Fibroblast of lung (primary cell): Measurements from ENCODE around the gene ZNF76. TPM values are rescaled to one million over a fixed set of nuclear protein-coding genes. Genes with fewer than 3 reads are reported as not detected.

ENCODE experiments used
- DNase-seq, 2 donors: peaks; one replicate each; pipeline versions ENCODE4 v3.0.0 to v3.0.0-alpha.2; 2010; ENCODE audit warnings: low read depth in 2 of 2
- H2AFZ ChIP-seq: 2 replicates; pipeline ENCODE4 v1.5.1; 2012; ENCODE audit warnings: low read length, control low read depth, inconsistent platforms
- H3K27ac ChIP-seq: 2 replicates; pipeline ENCODE4 v1.5.1; 2011; ENCODE audit warnings: low read length, control low read depth; ENCODE audit not compliant: insufficient read depth
- H3K27me3 ChIP-seq: 2 replicates; pipeline ENCODE4 v1.5.1; 2011; ENCODE audit warnings: mild to moderate bottlenecking, low read length; ENCODE audit not compliant: control insufficient read depth, insufficient read depth
- H3K36me3 ChIP-seq: 2 replicates; pipeline ENCODE4 v1.5.1; 2011; ENCODE audit warnings: low read length; ENCODE audit not compliant: control insufficient read depth, insufficient read depth
- H3K4me1 ChIP-seq: 2 replicates; pipeline ENCODE4 v1.5.1; 2011; ENCODE audit warnings: low read length; ENCODE audit not compliant: control insufficient read depth, insufficient read depth; ENCODE audit errors: extremely low read depth
- H3K4me2 ChIP-seq: 2 replicates; pipeline ENCODE4 v1.5.1; 2011; ENCODE audit warnings: low read length, control low read depth; ENCODE audit not compliant: insufficient read depth; ENCODE audit errors: extremely low read depth
- H3K4me3 ChIP-seq, 4 experiments: fragments of 200-600 bp in 1 of 4; sonication (generic) in 1 of 4; replicated peaks in 1 of 4; 2 replicates each; pipeline ENCODE4 v1.5.1; 2011 to 2016; ENCODE audit warnings: low read length in 4 of 4, low read depth in 3 of 4, mild to moderate bottlenecking in 3 of 4, control low read depth in 2 of 4, inconsistent platforms in 1 of 4, mixed read lengths in 1 of 4; ENCODE audit not compliant: insufficient read depth in 1 of 4; ENCODE audit errors: control extremely low read depth in 1 of 4
- H3K79me2 ChIP-seq: 2 replicates; pipeline ENCODE4 v1.5.1; 2012; ENCODE audit warnings: mild to moderate bottlenecking, low read length, inconsistent platforms; ENCODE audit not compliant: control insufficient read depth, insufficient read depth
- H3K9ac ChIP-seq: 2 replicates; pipeline ENCODE4 v1.5.1; 2011; ENCODE audit warnings: mild to moderate bottlenecking, low read length, control low read depth; ENCODE audit not compliant: insufficient read depth
- H3K9me3 ChIP-seq: 2 replicates; pipeline ENCODE4 v1.5.1; 2012; ENCODE audit warnings: low read depth, low read length; ENCODE audit not compliant: control insufficient read depth, insufficient read depth
- H4K20me1 ChIP-seq: 2 replicates; pipeline ENCODE4 v1.5.1; 2011; ENCODE audit warnings: low read length; ENCODE audit not compliant: control insufficient read depth, insufficient read depth; ENCODE audit errors: extremely low read depth
- CTCF ChIP-seq, 2 donors: IDR thresholded peaks in 1 of 2; conservative IDR thresholded peaks in 1 of 2; 1 replicate in 1 of 2; 2 replicates in 1 of 2; pipeline ENCODE4 v1.5.1; 2011 to 2012; ENCODE audit warnings: low read length in 2 of 2, control low read depth in 1 of 2, inconsistent platforms in 1 of 2, low read depth in 1 of 2, mild to moderate bottlenecking in 1 of 2
- EZH2 ChIP-seq: IDR thresholded peaks from 2 replicates; pipeline ENCODE4 v1.5.1; 2012; ENCODE audit warnings: low read length, control low read depth, mild to moderate bottlenecking; ENCODE audit errors: missing control alignments
- polyA plus RNA-seq, 2 donors: library from polyadenylated mRNA; depleted of rRNA in 1 of 2; stranded (reverse) in 1 of 2; unstranded in 1 of 2; fragments of >200 nt; gene quantifications; 2 replicates each; pipeline ENCODE4 v1.2.1, GENCODE V29; 2011 to 2012; ENCODE audit warnings: missing spikeins in 1 of 2
- total RNA-seq: library from RNA; depleted of rRNA; stranded (reverse); fragments of >200 nt; gene quantifications from 2 replicates; pipeline ENCODE4 v1.2.1, GENCODE V29; 2014

Gene ZNF76
- total and polyA plus RNA-seq, 2 donors (not counting 1 experiment from before 2014, with no cell fraction given) = 9.6 to 19.5 TPM

DNA sequence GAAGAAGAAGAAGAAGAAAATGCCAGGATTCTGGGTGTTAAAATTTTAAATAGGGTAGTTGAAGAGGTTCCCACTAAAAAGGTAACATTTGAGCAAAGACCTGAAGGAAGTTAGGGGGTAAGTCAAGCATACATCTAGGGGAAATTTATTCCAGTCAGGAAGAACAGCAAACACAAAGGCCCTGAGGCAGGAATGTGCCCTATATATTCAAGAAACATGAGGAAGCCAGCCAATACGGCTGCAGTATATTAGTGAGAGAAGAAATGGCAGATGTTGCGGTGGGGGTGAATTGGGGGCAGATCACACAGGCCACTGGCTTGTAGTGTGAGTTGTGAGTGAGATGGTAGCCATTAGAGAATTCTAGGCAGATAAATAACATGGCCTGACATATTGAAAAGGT is 6.0 kb downstream of the ZNF76 start:
- H3K4me1 ChIP-seq = no peaks in the 10 kb centered on the region
- no peaks in the 10 kb centered on the region for H3K27me3 ChIP-seq
- no peak overlapping the region for H3K9ac ChIP-seq
- H3K27ac ChIP-seq = no peak overlapping the region
- no peak for DNase-seq
- H3K36me3 ChIP-seq = no peaks in the 10 kb centered on the region
- no peak overlapping the region for H3K4me2 ChIP-seq
- no peaks in the 10 kb centered on the region for H4K20me1 ChIP-seq
- no peak overlapping the region for H2AFZ ChIP-seq
- no peaks in the 10 kb centered on the region for H3K9me3 ChIP-seq
- H3K4me3 ChIP-seq = no peak overlapping the region
- TF ChIP-seq CTCF (conservative IDR thresholded peaks at IDR 0.05 in 1 of 2, IDR thresholded peaks at IDR 0.05 in 1 of 2; ENCODE audit: low read depth in 1 of 2, low read length in 2 of 2) = no peak
- no peak for TF ChIP-seq EZH2
- no peaks in the 10 kb centered on the region for H3K79me2 ChIP-seq

- Histone ChIP-seq H3K27me3 (no peaks in the 10 kb centered on the region), H3K4me2 (no peak overlapping the region), H4K20me1 (no peaks in the 10 kb centered on the region), H3K79me2 (no peaks in the 10 kb centered on the region), H3K27ac (no peak overlapping the region), H2AFZ (no peak overlapping the region), H3K9ac (no peak overlapping the region), H3K9me3 (no peaks in the 10 kb centered on the region), H3K4me3 (no peak overlapping the region), H3K4me1 (no peaks in the 10 kb centered on the region), H3K36me3 (no peaks in the 10 kb centered on the region)
- no peak for DNase-seq
- TF ChIP-seq CTCF (conservative IDR thresholded peaks at IDR 0.05 in 1 of 2, IDR thresholded peaks at IDR 0.05 in 1 of 2; ENCODE audit: low read depth in 1 of 2, low read length in 2 of 2) = no peak
Measured at GRCh38 chr6:35267446-35267845, 7.9 kb downstream of the ZNF76 start.

DNA sequence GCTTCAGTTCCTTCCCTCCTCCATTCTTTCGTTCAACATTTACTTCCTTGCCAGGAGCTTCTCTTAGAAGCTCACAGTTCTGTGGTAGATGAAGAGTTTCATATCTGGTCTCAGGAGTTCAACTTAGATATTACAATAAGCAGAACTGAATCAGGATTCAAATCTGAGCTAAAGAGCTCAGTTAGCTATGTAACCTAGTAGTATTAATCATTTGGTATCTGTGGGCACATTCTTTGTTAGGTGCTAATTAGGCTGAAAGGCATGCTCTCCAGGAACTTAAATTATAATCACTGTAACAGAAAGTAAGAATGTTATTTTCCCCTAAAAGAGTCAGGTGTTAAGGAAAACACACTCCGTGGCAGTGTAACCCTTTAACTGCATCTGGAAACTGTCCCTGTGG is 8.4 kb downstream of the ZNF76 start:
- TF ChIP-seq CTCF (conservative IDR thresholded peaks at IDR 0.05 in 1 of 2, IDR thresholded peaks at IDR 0.05 in 1 of 2; ENCODE audit: low read depth in 1 of 2, low read length in 2 of 2) (no peak), EZH2 (no peak)
- DNase-seq = no peak
- H3K36me3 ChIP-seq = no peaks in the 10 kb centered on the region

More for the DNA sequence above, 8.4 kb downstream of the ZNF76 start:
- H3K79me2 ChIP-seq = no peaks in the 10 kb centered on the region
- no peak overlapping the region for H2AFZ ChIP-seq
- H3K27me3 ChIP-seq = no peaks in the 10 kb centered on the region
- no peaks in the 10 kb centered on the region for H3K9me3 ChIP-seq
- H3K4me2 ChIP-seq = no peak overlapping the region
- no peaks in the 10 kb centered on the region for H3K4me1 ChIP-seq
- H3K27ac ChIP-seq = no peak overlapping the region
- H4K20me1 ChIP-seq = no peaks in the 10 kb centered on the region
- H3K9ac ChIP-seq = no peak overlapping the region
- no peak overlapping the region for H3K4me3 ChIP-seq
